Measurements from ENCODE around the gene POLRMT.

The POLRMT gene

DNA sequence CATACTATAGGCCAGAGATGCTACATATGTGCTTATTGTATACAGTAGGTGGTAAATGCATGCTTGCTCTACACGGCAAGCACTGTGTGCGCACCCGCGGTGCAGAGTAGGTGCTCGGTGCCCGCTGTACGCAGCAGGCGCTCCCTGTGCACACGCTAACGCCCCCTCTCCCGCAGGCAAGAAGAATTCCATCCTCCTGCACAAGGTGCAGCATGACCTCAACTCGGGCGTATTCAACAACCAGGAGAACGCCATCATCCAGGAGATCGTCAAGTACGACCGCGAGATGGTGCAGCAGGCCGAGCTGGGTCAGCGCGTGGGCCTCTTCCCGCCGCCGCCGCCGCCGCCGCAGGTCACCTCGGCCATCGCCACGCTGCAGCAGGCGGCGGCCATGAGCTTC is 17.7 kb downstream of the POLRMT start (continued):
- peak; percentile 54; the same call in 1 of the 2 replicates for TF ChIP-seq KLF8 (tag by site-specific recombination; IDR thresholded peaks at IDR 0.05)

GRCh38 chr19:613732-614567 is 19.4 kb downstream of the POLRMT start:
- CTCF ChIA-PET, result interaction anchor here (0.5 kb wide), 1 partner anchor 123 kb away, joined by 3 read pairs; no protein-coding TSS in a partner anchor
- TF ChIP-seq ZNF510 (tag by site-specific recombination; IDR thresholded peaks at IDR 0.05; ENCODE audit: insufficient replicate concordance), result no peak
- TF ChIP-seq ZNF596 (tag by site-specific recombination; IDR thresholded peaks at IDR 0.05), result no peak
- TF ChIP-seq ZNF394 (tag by site-specific recombination; IDR thresholded peaks at IDR 0.05; ENCODE audit: borderline replicate concordance), result no peak
- TF ChIP-seq ZNF148 (tag by site-specific recombination; IDR thresholded peaks at IDR 0.05; ENCODE audit: borderline replicate concordance), result no peak
- no peak for TF ChIP-seq SETDB1 (IDR thresholded peaks at IDR 0.05; ENCODE audit: insufficient read length, low read length)
- TF ChIP-seq MYNN (tag by site-specific recombination; IDR thresholded peaks at IDR 0.05; ENCODE audit: borderline replicate concordance), result no peak
- TF ChIP-seq ZNF266 (tag by site-specific recombination; IDR thresholded peaks at IDR 0.05; ENCODE audit: low read depth), result no peak
- TF ChIP-seq KLF10 (tag by site-specific recombination; IDR thresholded peaks at IDR 0.05), result peak; percentile 50; the same call in 1 of the 2 replicates
- TF ChIP-seq HOXA7 (CRISPR knock-in tag; IDR thresholded peaks at IDR 0.05; ENCODE audit: borderline replicate concordance), result no peak
- TF ChIP-seq ZBTB17 (tag by site-specific recombination; IDR thresholded peaks at IDR 0.05), result no peak
- no peak for TF ChIP-seq ZXDB (tag by site-specific recombination; IDR thresholded peaks at IDR 0.05)
- TF ChIP-seq GLIS2 (tag by site-specific recombination; IDR thresholded peaks at IDR 0.05), result no peak
- TF ChIP-seq ZNF513 (tag by site-specific recombination; IDR thresholded peaks at IDR 0.05), result no peak
- TF ChIP-seq, protein P1, sequence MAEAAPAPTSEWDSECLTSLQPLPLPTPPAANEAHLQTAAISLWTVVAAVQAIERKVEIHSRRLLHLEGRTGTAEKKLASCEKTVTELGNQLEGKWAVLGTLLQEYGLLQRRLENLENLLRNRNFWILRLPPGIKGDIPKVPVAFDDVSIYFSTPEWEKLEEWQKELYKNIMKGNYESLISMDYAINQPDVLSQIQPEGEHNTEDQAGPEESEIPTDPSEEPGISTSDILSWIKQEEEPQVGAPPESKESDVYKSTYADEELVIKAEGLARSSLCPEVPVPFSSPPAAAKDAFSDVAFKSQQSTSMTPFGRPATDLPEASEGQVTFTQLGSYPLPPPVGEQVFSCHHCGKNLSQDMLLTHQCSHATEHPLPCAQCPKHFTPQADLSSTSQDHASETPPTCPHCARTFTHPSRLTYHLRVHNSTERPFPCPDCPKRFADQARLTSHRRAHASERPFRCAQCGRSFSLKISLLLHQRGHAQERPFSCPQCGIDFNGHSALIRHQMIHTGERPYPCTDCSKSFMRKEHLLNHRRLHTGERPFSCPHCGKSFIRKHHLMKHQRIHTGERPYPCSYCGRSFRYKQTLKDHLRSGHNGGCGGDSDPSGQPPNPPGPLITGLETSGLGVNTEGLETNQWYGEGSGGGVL (tag by site-specific recombination; IDR thresholded peaks at IDR 0.05), result no peak
- TF ChIP-seq ZNF10 (tag by site-specific recombination; IDR thresholded peaks at IDR 0.05), result no peak
- TF ChIP-seq KLF8 (tag by site-specific recombination; IDR thresholded peaks at IDR 0.05), result peak; percentile 80; the same call in 1 of the 2 replicates
- TF ChIP-seq GLIS1 (tag by site-specific recombination; IDR thresholded peaks at IDR 0.05), result peak; percentile 49
- TF ChIP-seq KLF1 (tag by site-specific recombination; IDR thresholded peaks at IDR 0.05), result peak; percentile 58; the same call in 1 of the 2 replicates
- no peak for TF ChIP-seq CTCF (tag by site-specific recombination; IDR thresholded peaks at IDR 0.05)
- TF ChIP-seq ZNF76 (tag by site-specific recombination; IDR thresholded peaks at IDR 0.05; ENCODE audit: borderline replicate concordance, low read depth), result no peak
- POLR2A ChIA-PET, result no interaction called here
- peaks cover 0 to 44% of the 10 kb centered on the region in 2 experiments; a peak in 2 of 3 replicates for H3K36me3 ChIP-seq (ENCODE audit: control insufficient read depth in 2 of 2, insufficient read depth in 1 of 2, low read length in 2 of 2)
- H3K9me3 ChIP-seq (ENCODE audit: control insufficient read depth, insufficient read depth, low read depth, low read length), result no peaks in the 10 kb centered on the region
- H3K4me1 ChIP-seq (ENCODE audit: control insufficient read depth, insufficient read depth, low read length), result no peaks in the 10 kb centered on the region
- no peak overlapping the region for H3K27ac ChIP-seq (ENCODE audit: extremely low read depth, low read depth, low read length)
- no peak overlapping the region for H3K4me3 ChIP-seq (ENCODE audit: low read depth, low read length)
